ENCODE measurements around the gene PDZRN3.
A peak's percentile ranks its signal among the peaks of the same experiment; 100 is the strongest.

Gene PDZRN3

DNA sequence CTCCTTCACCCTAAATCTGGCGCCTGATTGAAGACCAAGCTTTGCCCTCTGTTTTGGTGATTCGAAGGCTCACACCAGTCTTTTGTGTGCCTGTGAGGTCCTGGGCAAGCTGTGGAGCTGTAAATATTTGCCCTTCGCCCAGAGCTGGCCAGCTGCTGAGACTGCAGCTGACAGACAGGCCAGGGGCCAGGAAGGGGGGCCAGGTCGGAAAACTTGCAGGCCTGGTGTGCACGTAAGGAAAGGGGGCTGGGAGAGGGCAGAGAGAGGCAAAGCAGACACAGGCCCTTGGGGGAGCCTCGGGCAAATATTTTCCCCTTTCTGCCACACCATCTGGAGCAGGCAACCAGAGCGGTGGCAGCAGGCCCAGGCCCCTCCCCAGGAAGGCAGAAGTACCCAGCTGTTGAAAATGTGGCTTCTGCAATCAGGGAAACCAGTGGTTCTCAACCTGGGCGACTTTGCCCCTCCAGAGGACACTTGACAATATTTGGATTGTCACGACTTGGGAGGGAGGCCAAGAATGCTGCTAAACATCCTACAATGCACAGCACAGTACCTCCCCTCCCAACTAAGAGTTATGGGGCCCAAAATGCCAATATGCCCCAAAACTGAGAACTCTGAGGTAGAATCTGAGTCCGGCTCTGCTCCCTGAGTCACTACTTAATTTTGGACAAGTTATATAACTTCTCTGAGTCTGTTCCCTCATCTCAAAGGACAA lies 2.5 kb downstream of the PDZRN3 start:
- peak overlapping the region; percentile 90 to 99 (median 97) for H3K4me3 Mint-ChIP-seq
- H3K27ac Mint-ChIP-seq, result peak overlapping the region; percentile 90 to 95 (median 93)
- peaks cover 15% of the 10 kb centered on the region for H3K36me3 Mint-ChIP-seq (ENCODE audit: low read depth)
- no peaks in the 10 kb centered on the region for H3K9me3 Mint-ChIP-seq
- H3K27me3 Mint-ChIP-seq (ENCODE audit: low read depth), result no peaks in the 10 kb centered on the region
- TF ChIP-seq CTCF (IDR thresholded peaks at IDR 0.05; ENCODE audit: unreplicated experiment in 3 of 3), result no peak
- peaks cover 70% of the 10 kb centered on the region for H3K4me1 Mint-ChIP-seq

DNA sequence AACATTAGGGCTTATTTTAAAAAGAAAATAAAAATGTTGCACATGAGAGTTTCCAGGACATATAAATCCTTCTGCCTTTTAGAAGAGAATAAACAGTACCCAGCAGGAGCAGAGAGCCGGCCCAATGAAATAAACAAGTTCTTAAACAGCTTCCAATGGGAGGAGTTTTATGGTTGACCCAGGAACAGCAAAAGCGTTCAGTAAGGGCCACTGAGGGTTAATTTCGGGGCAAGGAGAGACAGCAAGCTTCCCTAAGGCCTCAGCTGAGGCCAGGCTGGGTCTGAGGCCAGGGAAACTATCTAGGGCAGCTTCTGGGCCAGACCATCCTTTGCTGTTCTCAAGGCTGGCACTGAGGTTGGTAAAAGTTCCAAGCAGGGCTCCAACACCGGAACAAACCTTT lies 3.4 kb downstream of the PDZRN3 start:
- H3K27ac Mint-ChIP-seq, result peak overlapping the region; percentile 89 to 95 (median 91)
- no peak for TF ChIP-seq CTCF (IDR thresholded peaks at IDR 0.05; ENCODE audit: unreplicated experiment in 3 of 3)

GRCh38 chr3:73618461-73618860 lies 6.3 kb downstream of the PDZRN3 start:
- H3K4me3 Mint-ChIP-seq, result no peak overlapping the region
- H3K27ac Mint-ChIP-seq, result no peak overlapping the region
- peaks cover 80% of the 10 kb centered on the region for H3K4me1 Mint-ChIP-seq
- H3K27me3 Mint-ChIP-seq (ENCODE audit: low read depth), result no peaks in the 10 kb centered on the region
- TF ChIP-seq CTCF (IDR thresholded peaks at IDR 0.05; ENCODE audit: unreplicated experiment in 3 of 3), result no peak
- no peaks in the 10 kb centered on the region for H3K9me3 Mint-ChIP-seq
- peaks cover 27% of the 10 kb centered on the region for H3K36me3 Mint-ChIP-seq (ENCODE audit: low read depth)

More for the DNA sequence above, 3.4 kb downstream of the PDZRN3 start:
- peak overlapping the region; percentile 90 to 99 (median 97) for H3K4me3 Mint-ChIP-seq
- H3K4me1 Mint-ChIP-seq, result peaks cover 70% of the 10 kb centered on the region
- H3K9me3 Mint-ChIP-seq, result no peaks in the 10 kb centered on the region
- H3K36me3 Mint-ChIP-seq (ENCODE audit: low read depth), result peaks cover 19% of the 10 kb centered on the region
- H3K27me3 Mint-ChIP-seq (ENCODE audit: low read depth), result no peaks in the 10 kb centered on the region

- no peak for TF ChIP-seq CTCF (IDR thresholded peaks at IDR 0.05; ENCODE audit: unreplicated experiment in 3 of 3)
- H3K27ac Mint-ChIP-seq, result peak overlapping the region in 1 of 3 experiments; percentile 67
- H3K4me1 Mint-ChIP-seq, result peaks cover 87% of the 10 kb centered on the region
- H3K9me3 Mint-ChIP-seq, result no peaks in the 10 kb centered on the region
- peaks cover 27% of the 10 kb centered on the region for H3K36me3 Mint-ChIP-seq (ENCODE audit: low read depth)
- H3K27me3 Mint-ChIP-seq (ENCODE audit: low read depth), result no peaks in the 10 kb centered on the region
- peak overlapping the region in 1 of 3 experiments; percentile 31 for H3K4me3 Mint-ChIP-seq
These were observed 8.7 kb downstream of the PDZRN3 start for GRCh38 chr3:73616056-73616455.

GRCh38 chr3:73614419-73614818 lies 10.3 kb downstream of the PDZRN3 start:
- Mint-ChIP-seq H3K36me3 (ENCODE audit: low read depth) (peaks cover 20% of the 10 kb centered on the region), H3K27ac (peak overlapping the region; percentile 60 to 89 (median 78)), H3K9me3 (no peaks in the 10 kb centered on the region), H3K4me3 (no peak overlapping the region), H3K4me1 (peaks cover 89% of the 10 kb centered on the region), H3K27me3 (ENCODE audit: low read depth) (no peaks in the 10 kb centered on the region)
- TF ChIP-seq CTCF (IDR thresholded peaks at IDR 0.05; ENCODE audit: unreplicated experiment in 3 of 3), result no peak

DNA sequence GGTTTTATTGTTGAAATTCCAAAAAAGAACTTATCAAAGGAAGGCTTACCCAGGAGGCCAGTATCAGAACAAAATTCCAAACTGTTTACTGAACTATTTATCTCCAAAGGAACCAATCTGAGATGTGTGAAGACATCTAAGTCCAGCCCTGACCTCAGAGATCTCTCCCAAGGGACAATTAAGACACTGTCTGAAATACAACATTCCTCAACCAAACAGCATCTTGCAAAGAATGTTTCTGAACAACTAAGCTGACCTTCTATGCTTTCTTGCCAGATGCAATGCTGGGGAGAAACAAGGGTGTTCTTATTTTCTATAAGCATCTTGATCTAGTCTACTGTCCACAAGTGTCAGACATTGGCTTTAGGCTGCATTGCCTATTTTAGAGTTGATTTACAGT lies 13.6 kb downstream of the PDZRN3 start:
- peaks cover 22% of the 10 kb centered on the region for H3K36me3 Mint-ChIP-seq (ENCODE audit: low read depth)
- H3K4me3 Mint-ChIP-seq, result no peak overlapping the region
- peak overlapping the region; percentile 56 to 94 (median 75) for H3K27ac Mint-ChIP-seq
- peaks cover 93% of the 10 kb centered on the region for H3K4me1 Mint-ChIP-seq
- H3K27me3 Mint-ChIP-seq (ENCODE audit: low read depth), result no peaks in the 10 kb centered on the region
- H3K9me3 Mint-ChIP-seq, result no peaks in the 10 kb centered on the region
- no peak for TF ChIP-seq CTCF (IDR thresholded peaks at IDR 0.05; ENCODE audit: unreplicated experiment in 3 of 3)
